HEK293T (cell line): Measurements from ENCODE around the gene UBXN11.

Experiments used
- CTCF ChIA-PET: fragments of 350-600 bp; formaldehyde crosslinking; extraction: SDS; loops from one replicate; lab custom pipeline; 2021; ENCODE audit warnings: antibody characterized with exemption, inconsistent platforms; lab: Yijun Ruan, JAX
- POLR2A ChIA-PET: fragments of 350-600 bp; formaldehyde crosslinking; extraction: SDS; loops from one replicate; lab custom pipeline; 2020; ENCODE audit warnings: antibody characterized with exemption, inconsistent platforms; lab: Yijun Ruan, JAX
- DNase-seq: peaks from one replicate; pipeline ENCODE4 v3.0.0; 2012; ENCODE audit warnings: mixed read lengths; ENCODE audit errors: extremely low spot score
- ARNT ChIP-seq: fragments of 450-650 bp; IDR thresholded peaks from 2 replicates; pipeline ENCODE4 v1.6.1; 2017; ENCODE audit warnings: mild to moderate bottlenecking
- BHLHE40 ChIP-seq: fragments of 450-650 bp; IDR thresholded peaks from 2 replicates; pipeline ENCODE4 v1.6.1; 2016; ENCODE audit warnings: mild to moderate bottlenecking, moderate library complexity, borderline replicate concordance
- CTBP1 ChIP-seq: fragments of 450-650 bp; IDR thresholded peaks from 2 replicates; pipeline ENCODE4 v1.6.1; 2016; ENCODE audit warnings: borderline replicate concordance
- ELF4 ChIP-seq: fragments of 450-650 bp; IDR thresholded peaks from 2 replicates; pipeline ENCODE4 v1.6.1; 2017; ENCODE audit warnings: antibody characterized with exemption
- FOXA1 ChIP-seq: fragments of 450-650 bp; IDR thresholded peaks from 2 replicates; pipeline ENCODE4 v1.6.1; 2016; ENCODE audit warnings: mild to moderate bottlenecking
- FOXK2 ChIP-seq: fragments of 450-650 bp; IDR thresholded peaks from 2 replicates; pipeline ENCODE4 v1.6.1; 2016; ENCODE audit warnings: mild to moderate bottlenecking
- FOXM1 ChIP-seq: fragments of 450-650 bp; IDR thresholded peaks from 2 replicates; pipeline ENCODE4 v1.6.1; 2017; ENCODE audit warnings: mild to moderate bottlenecking, borderline replicate concordance
- HDGF ChIP-seq: fragments of 450-650 bp; IDR thresholded peaks from 2 replicates; pipeline ENCODE4 v1.6.1; 2017; ENCODE audit warnings: antibody characterized with exemption, borderline replicate concordance
- L3MBTL2 ChIP-seq: fragments of 450-650 bp; conservative IDR thresholded peaks from 2 replicates; pipeline ENCODE4 v1.6.1; 2016; ENCODE audit warnings: mild to moderate bottlenecking
- LEF1 ChIP-seq: fragments of 450-650 bp; IDR thresholded peaks from 2 replicates; pipeline ENCODE4 v1.6.1; 2017; ENCODE audit warnings: mild to moderate bottlenecking, borderline replicate concordance
- NFRKB ChIP-seq: fragments of 450-650 bp; IDR thresholded peaks from 2 replicates; pipeline ENCODE4 v1.6.1; 2016; ENCODE audit warnings: mild to moderate bottlenecking, moderate library complexity
- SP1 ChIP-seq: fragments of 450-650 bp; IDR thresholded peaks from 2 replicates; pipeline ENCODE4 v1.6.1; 2017
- SUZ12 ChIP-seq: fragments of 450-650 bp; IDR thresholded peaks from 2 replicates; pipeline ENCODE4 v1.6.1; 2016; ENCODE audit warnings: mild to moderate bottlenecking
- TARDBP ChIP-seq: fragments of 450-650 bp; IDR thresholded peaks from 2 replicates; pipeline ENCODE4 v1.6.1; 2016
- ZNF384 ChIP-seq: fragments of 450-650 bp; IDR thresholded peaks from 2 replicates; pipeline ENCODE4 v1.6.1; 2016
- TF ChIP-seq, protein P1 (sequence below): fragments of 450-650 bp; IDR thresholded peaks from 2 replicates; pipeline ENCODE4 v1.6.1; 2016

Gene UBXN11

DNA sequence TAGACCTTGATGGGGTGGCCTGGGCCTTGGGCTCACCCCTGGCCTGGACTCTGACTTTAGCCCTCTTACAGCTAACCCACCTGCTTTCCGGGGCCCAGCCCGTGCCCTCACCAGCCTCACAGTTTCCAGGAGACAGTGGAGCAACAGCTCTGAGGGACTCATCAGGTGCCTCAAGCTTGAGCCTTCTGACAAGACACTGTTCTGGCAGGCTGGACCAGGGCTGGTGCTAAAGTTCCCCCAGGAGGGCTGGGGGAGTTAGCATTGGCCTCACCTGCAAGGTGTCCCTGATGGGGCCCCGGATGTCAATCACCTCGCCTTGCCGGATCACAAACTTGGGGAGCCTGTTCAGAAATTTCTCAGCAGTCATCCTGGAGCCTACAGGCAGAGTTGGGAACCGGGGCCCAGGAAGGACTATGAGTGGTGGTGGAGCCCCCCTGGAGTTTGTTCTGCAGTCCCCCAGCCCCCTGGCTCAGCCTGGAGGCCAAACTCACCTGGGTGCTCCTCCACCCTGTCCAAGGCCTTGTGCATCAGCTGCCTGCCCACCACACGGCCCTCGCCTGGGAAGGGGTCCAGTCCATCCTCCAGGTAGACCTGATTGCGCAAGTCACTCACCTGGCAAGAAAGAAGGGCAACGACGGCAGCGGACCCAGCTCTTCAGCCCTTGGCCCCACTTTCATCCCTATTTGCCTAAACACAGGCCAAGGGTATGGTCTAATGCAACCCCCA lies 22.4 kb downstream of the UBXN11 start:
- CTCF ChIA-PET = interaction anchor here (0.7 to 4.0 kb wide), 17 partner anchors 8 to 216 kb away, joined by 3 to 55 read pairs (median 5); partner anchors contain the start of gene UBXN11
- DNase-seq = no peak
- POLR2A ChIA-PET = no interaction called here
- TF ChIP-seq HDGF (no peak), L3MBTL2 (no peak), NFRKB (no peak), FOXA1 (no peak), ARNT (no peak), CTBP1 (no peak), TARDBP (no peak), SP1 (no peak), LEF1 (no peak), SUZ12 (no peak), BHLHE40 (no peak), ELF4 (no peak), ZNF384 (no peak), FOXM1 (no peak), FOXK2 (no peak)
- TF ChIP-seq, protein P1, sequence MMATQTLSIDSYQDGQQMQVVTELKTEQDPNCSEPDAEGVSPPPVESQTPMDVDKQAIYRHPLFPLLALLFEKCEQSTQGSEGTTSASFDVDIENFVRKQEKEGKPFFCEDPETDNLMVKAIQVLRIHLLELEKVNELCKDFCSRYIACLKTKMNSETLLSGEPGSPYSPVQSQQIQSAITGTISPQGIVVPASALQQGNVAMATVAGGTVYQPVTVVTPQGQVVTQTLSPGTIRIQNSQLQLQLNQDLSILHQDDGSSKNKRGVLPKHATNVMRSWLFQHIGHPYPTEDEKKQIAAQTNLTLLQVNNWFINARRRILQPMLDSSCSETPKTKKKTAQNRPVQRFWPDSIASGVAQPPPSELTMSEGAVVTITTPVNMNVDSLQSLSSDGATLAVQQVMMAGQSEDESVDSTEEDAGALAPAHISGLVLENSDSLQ = no peak

DNA sequence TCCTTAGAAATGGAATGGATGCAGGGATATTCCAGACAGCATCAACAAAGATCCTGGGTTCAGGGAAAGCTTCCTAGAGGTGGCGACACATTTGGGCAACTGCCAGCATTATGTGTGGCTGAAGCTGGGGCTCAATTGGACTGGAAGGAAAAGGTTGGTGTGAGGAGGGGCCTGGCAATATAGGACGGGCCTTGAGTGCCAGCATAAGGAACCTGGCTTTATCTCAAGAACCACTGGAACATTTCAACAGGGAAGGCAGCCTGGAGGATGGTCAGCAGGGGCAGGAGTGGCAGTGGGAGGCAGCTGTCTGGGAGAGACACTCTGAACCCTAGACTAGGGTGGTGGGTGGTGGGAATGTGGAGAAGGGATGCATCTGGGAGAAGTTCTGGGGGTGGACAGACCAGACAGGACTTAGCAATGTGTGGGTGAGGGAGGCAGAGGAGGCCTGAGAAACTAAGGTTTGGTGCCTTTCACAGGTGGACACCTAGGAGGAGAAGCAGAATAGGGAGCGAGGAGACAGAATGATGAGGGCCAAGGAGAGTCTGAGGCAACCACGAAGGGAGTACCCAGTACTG lies 23.1 kb downstream of the UBXN11 start:
- no peak for TF ChIP-seq L3MBTL2
- no peak for TF ChIP-seq LEF1
- no peak for TF ChIP-seq CTBP1
- no peak for TF ChIP-seq ZNF384
- TF ChIP-seq BHLHE40 = no peak
- no peak for TF ChIP-seq ARNT
- no peak for TF ChIP-seq NFRKB
- TF ChIP-seq SP1 = no peak
- TF ChIP-seq, protein P1 = no peak
- TF ChIP-seq HDGF = no peak
- no peak for TF ChIP-seq SUZ12
- no peak for TF ChIP-seq FOXK2
- TF ChIP-seq ELF4 = no peak
- no peak for TF ChIP-seq TARDBP
- no peak for TF ChIP-seq FOXA1
- TF ChIP-seq FOXM1 = no peak
- ChIA-PET CTCF (interaction anchor here (0.7 to 4.0 kb wide), 3 partner anchors 37 to 107 kb away, joined by 4 to 55 read pairs (median 5); no protein-coding TSS in a partner anchor), POLR2A (no interaction called here)
- no peak for DNase-seq

DNA sequence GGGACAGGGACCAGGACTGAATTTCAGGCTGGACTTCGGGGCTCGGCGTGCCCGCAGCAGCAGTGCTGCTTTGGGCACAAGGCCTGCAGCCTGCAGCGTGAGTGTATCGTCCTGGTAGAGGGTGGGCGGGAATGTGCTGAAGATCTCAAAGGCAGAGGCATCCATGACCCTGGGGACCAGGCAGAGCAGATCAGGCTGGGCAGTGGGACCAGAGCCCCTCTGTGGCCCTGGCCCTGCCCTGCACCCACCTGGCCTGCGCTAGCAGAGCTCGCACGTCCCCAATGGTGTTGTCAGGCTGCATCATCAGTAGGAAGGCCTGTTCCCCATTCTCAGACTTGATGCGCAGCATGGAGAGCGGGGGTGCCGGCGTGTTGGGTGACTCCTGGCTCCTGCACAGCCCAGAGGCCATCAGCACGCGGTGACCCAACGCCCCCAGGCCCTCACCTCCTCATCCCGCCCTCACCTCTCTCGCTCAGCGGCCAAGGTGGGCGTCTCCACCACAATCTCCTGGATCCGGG lies 24.0 kb downstream of the UBXN11 start:
- CTCF ChIA-PET = interaction anchor here (0.8 to 4.0 kb wide), 2 partner anchors 38 to 134 kb away, joined by 4 to 55 read pairs; no protein-coding TSS in a partner anchor
- DNase-seq = no peak
- POLR2A ChIA-PET = no interaction called here
- TF ChIP-seq TARDBP = no peak
- no peak for TF ChIP-seq HDGF
- TF ChIP-seq SUZ12 = no peak
- no peak for TF ChIP-seq ARNT
- TF ChIP-seq FOXA1 = no peak
- TF ChIP-seq SP1 = no peak

DNA sequence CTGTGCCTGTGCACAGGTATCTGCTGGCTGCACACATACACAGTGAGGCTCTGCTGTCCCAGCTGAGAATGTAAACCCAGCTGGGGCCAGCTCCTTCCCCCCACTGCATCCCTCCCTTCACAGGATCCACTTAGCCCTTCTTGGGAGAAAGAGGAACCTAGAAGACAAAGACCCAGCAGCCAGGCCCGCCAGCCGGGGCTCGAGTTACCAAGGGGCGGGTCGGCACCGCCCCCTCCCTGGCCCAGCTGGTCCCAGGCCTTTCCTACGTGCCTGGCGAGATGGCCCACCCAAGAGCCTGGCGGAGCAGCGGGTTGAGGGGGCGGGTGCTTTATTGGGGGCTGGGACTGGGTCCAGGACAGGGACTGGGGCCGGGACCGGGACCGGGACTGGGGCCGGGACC lies 24.5 kb downstream of the UBXN11 start:
- ChIA-PET POLR2A (interaction anchor here (0.6 kb wide), 1 partner anchor 1494 kb away, joined by 3 read pairs; no protein-coding TSS in a partner anchor), CTCF (interaction anchor here (0.8 to 1.4 kb wide), 2 partner anchors 82 to 135 kb away, joined by 4 read pairs; no protein-coding TSS in a partner anchor)
- TF ChIP-seq SUZ12 = no peak
- TF ChIP-seq NFRKB = no peak
- no peak for TF ChIP-seq FOXK2
- no peak for TF ChIP-seq LEF1
- TF ChIP-seq, protein P1 = no peak
- no peak for TF ChIP-seq ZNF384
- no peak for TF ChIP-seq ARNT
- TF ChIP-seq TARDBP = no peak
- TF ChIP-seq ELF4 = no peak
- TF ChIP-seq L3MBTL2 = no peak
- TF ChIP-seq BHLHE40 = no peak
- TF ChIP-seq FOXA1 = no peak
- TF ChIP-seq FOXM1 = no peak
- TF ChIP-seq SP1 = no peak
- no peak for TF ChIP-seq CTBP1
- DNase-seq = no peak

DNA sequence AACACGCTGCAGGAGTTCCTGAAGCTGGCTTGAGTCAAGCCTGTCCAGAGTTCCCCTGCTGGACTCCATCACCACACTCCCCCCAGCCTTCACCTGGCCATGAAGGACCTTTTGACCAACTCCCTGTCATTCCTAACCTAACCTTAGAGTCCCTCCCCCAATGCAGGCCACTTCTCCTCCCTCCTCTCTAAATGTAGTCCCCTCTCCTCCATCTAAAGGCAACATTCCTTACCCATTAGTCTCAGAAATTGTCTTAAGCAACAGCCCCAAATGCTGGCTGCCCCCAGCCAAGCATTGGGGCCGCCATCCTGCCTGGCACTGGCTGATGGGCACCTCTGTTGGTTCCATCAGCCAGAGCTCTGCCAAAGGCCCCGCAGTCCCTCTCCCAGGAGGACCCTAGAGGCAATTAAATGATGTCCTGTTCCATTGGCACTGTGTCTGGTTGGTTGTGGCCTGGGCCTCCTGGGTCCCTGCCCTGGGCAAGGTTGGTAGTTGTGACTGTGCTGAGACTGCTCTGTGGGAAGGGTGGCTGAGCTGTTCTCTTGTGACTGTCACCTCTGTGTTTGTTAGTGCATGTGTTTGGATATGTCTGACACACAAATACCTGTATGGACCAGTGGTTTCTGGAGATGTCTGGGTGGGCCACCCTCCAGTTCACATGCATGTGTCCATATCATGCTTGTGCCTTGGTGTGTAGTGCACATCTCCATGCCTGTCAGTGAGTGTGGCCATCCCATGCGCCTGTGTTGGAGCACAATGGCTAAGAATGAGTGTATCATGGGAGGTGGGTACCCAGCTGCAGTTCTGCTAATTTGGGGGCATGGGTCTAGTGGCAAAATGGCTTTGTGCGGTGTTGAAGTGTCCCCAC lies 25.1 kb downstream of the UBXN11 start:
- TF ChIP-seq SP1 = no peak
- TF ChIP-seq SUZ12 = no peak
- TF ChIP-seq CTBP1 = no peak
- no peak for TF ChIP-seq ELF4
- no peak for TF ChIP-seq LEF1
- no peak for TF ChIP-seq NFRKB
- POLR2A ChIA-PET = interaction anchor here (0.6 kb wide), 1 partner anchor 1494 kb away, joined by 3 read pairs; no protein-coding TSS in a partner anchor
- CTCF ChIA-PET = interaction anchor here (0.8 to 1.4 kb wide), 2 partner anchors 82 to 136 kb away, joined by 4 read pairs; no protein-coding TSS in a partner anchor
- no peak for DNase-seq
